WTC11 (cell line): ENCODE data around the gene CAMKMT.

Source experiments
- TF ChIP-seq, protein P1 (sequence below): fragments of 250-450 bp; sonication (Bioruptor Pico); IDR thresholded peaks from 2 replicates; pipeline ENCODE4 v2.1.2; 2022; ENCODE audit warnings: mild to moderate bottlenecking, moderate library complexity
- TF ChIP-seq, protein P2 (sequence below): sonication (generic); formaldehyde crosslinking; IDR thresholded peaks from 2 replicates; pipeline ENCODE4 v1.8.0; 2022; ENCODE audit warnings: missing genetic modification reagents
- TF ChIP-seq, protein P3 (sequence below): fragments of 200-600 bp; IDR thresholded peaks from 2 replicates; pipeline ENCODE4 v1.8.0; 2022; ENCODE audit warnings: antibody characterized with exemption
- TF ChIP-seq, protein P4 (sequence below): sonication (generic); formaldehyde crosslinking; IDR thresholded peaks from 2 replicates; pipeline ENCODE4 v1.8.1; 2023; ENCODE audit warnings: mild to moderate bottlenecking, missing genetic modification reagents, moderate library complexity

DNA sequence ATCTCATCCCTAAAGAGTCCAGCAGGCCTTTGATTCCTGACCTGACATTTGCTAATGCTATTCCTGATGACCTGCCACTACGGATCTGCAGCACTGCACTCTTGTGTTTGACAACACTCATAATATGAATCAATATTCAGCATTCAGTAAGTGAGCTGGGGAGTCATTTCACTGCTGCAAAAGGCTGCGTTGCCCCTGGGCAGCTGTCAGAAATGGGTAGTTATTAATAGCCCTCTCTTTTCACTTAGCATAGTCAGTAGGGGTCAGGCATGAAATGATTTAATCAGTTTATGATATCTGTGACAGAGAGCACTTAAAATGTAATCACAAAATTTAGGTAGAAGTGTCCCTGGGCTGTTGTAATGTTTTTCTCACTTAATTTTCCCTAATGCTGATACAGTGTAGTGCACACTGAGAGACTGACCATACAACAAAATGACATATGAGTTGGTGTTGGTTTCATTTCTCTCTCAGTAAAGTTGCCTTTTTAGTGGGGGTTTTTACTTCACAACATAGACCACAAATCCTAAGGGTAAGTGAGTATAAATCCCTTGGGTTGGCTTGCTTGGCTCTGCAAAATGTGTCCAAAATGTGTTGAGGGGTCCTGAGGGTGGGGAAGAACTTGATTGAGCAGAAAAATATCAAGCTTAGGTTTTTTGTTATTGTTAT, 184.8 kb downstream of the CAMKMT start:
- TF ChIP-seq, protein P1, sequence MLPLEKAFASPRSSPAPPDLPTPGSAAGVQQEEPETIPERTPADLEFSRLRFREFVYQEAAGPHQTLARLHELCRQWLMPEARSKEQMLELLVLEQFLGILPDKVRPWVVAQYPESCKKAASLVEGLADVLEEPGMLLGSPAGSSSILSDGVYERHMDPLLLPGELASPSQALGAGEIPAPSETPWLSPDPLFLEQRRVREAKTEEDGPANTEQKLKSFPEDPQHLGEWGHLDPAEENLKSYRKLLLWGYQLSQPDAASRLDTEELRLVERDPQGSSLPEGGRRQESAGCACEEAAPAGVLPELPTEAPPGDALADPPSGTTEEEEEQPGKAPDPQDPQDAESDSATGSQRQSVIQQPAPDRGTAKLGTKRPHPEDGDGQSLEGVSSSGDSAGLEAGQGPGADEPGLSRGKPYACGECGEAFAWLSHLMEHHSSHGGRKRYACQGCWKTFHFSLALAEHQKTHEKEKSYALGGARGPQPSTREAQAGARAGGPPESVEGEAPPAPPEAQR = no peak
- TF ChIP-seq, protein P2, sequence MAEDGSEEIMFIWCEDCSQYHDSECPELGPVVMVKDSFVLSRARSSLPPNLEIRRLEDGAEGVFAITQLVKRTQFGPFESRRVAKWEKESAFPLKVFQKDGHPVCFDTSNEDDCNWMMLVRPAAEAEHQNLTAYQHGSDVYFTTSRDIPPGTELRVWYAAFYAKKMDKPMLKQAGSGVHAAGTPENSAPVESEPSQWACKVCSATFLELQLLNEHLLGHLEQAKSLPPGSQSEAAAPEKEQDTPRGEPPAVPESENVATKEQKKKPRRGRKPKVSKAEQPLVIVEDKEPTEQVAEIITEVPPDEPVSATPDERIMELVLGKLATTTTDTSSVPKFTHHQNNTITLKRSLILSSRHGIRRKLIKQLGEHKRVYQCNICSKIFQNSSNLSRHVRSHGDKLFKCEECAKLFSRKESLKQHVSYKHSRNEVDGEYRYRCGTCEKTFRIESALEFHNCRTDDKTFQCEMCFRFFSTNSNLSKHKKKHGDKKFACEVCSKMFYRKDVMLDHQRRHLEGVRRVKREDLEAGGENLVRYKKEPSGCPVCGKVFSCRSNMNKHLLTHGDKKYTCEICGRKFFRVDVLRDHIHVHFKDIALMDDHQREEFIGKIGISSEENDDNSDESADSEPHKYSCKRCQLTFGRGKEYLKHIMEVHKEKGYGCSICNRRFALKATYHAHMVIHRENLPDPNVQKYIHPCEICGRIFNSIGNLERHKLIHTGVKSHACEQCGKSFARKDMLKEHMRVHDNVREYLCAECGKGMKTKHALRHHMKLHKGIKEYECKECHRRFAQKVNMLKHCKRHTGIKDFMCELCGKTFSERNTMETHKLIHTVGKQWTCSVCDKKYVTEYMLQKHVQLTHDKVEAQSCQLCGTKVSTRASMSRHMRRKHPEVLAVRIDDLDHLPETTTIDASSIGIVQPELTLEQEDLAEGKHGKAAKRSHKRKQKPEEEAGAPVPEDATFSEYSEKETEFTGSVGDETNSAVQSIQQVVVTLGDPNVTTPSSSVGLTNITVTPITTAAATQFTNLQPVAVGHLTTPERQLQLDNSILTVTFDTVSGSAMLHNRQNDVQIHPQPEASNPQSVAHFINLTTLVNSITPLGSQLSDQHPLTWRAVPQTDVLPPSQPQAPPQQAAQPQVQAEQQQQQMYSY (CRISPR knock-in tag) = no peak
- TF ChIP-seq, protein P3, sequence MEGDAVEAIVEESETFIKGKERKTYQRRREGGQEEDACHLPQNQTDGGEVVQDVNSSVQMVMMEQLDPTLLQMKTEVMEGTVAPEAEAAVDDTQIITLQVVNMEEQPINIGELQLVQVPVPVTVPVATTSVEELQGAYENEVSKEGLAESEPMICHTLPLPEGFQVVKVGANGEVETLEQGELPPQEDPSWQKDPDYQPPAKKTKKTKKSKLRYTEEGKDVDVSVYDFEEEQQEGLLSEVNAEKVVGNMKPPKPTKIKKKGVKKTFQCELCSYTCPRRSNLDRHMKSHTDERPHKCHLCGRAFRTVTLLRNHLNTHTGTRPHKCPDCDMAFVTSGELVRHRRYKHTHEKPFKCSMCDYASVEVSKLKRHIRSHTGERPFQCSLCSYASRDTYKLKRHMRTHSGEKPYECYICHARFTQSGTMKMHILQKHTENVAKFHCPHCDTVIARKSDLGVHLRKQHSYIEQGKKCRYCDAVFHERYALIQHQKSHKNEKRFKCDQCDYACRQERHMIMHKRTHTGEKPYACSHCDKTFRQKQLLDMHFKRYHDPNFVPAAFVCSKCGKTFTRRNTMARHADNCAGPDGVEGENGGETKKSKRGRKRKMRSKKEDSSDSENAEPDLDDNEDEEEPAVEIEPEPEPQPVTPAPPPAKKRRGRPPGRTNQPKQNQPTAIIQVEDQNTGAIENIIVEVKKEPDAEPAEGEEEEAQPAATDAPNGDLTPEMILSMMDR = no peak
- TF ChIP-seq, protein P4, sequence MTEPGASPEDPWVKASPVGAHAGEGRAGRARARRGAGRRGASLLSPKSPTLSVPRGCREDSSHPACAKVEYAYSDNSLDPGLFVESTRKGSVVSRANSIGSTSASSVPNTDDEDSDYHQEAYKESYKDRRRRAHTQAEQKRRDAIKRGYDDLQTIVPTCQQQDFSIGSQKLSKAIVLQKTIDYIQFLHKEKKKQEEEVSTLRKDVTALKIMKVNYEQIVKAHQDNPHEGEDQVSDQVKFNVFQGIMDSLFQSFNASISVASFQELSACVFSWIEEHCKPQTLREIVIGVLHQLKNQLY = no peak
